ENCODE results near the gene KLK3.

Gene KLK3

GRCh38 chr19:50821248-50821612, 33.5 kb upstream of the KLK3 start:
- H3K9ac ChIP-seq (ENCODE audit: low read length), result no peak overlapping the region
- H3K4me1 ChIP-seq (ENCODE audit: control insufficient read depth, low read depth, low read length), result peaks cover 8% of the 10 kb centered on the region
- no peaks in the 10 kb centered on the region for H3K9me3 ChIP-seq (ENCODE audit: control insufficient read depth, low read depth, low read length)
- no peak overlapping the region for H3K4me3 ChIP-seq (ENCODE audit: low read length)
- H3K36me3 ChIP-seq (ENCODE audit: control insufficient read depth, low read depth, low read length), result no peaks in the 10 kb centered on the region
- no peak overlapping the region for H3K27ac ChIP-seq (ENCODE audit: low read length)
- H3K27me3 ChIP-seq (ENCODE audit: control insufficient read depth, insufficient read depth, low read length), result peaks cover 46% of the 10 kb centered on the region

GRCh38 chr19:50821622-50822021, 33.1 kb upstream of the KLK3 start:
- H3K4me1 ChIP-seq (ENCODE audit: control insufficient read depth, low read depth, low read length), result peaks cover 8% of the 10 kb centered on the region
- no peak overlapping the region for H3K4me3 ChIP-seq (ENCODE audit: low read length)
- no peaks in the 10 kb centered on the region for H3K36me3 ChIP-seq (ENCODE audit: control insufficient read depth, low read depth, low read length)
- H3K9me3 ChIP-seq (ENCODE audit: control insufficient read depth, low read depth, low read length), result no peaks in the 10 kb centered on the region
- no peak overlapping the region for H3K27ac ChIP-seq (ENCODE audit: low read length)
- no peak overlapping the region for H3K9ac ChIP-seq (ENCODE audit: low read length)
- H3K27me3 ChIP-seq (ENCODE audit: control insufficient read depth, insufficient read depth, low read length), result peaks cover 42% of the 10 kb centered on the region

- Histone ChIP-seq H3K27me3 (ENCODE audit: control insufficient read depth, insufficient read depth, low read length) (peaks cover 46% of the 10 kb centered on the region), H3K27ac (ENCODE audit: low read length) (no peak overlapping the region), H3K4me1 (ENCODE audit: control insufficient read depth, low read depth, low read length) (peaks cover 8% of the 10 kb centered on the region), H3K4me3 (ENCODE audit: low read length) (no peak overlapping the region), H3K36me3 (ENCODE audit: control insufficient read depth, low read depth, low read length) (no peaks in the 10 kb centered on the region), H3K9me3 (ENCODE audit: control insufficient read depth, low read depth, low read length) (no peaks in the 10 kb centered on the region), H3K9ac (ENCODE audit: low read length) (no peak overlapping the region)
These were observed 32.0 kb upstream of the KLK3 start for GRCh38 chr19:50822661-50823208.

- no peaks in the 10 kb centered on the region for H3K36me3 ChIP-seq (ENCODE audit: control insufficient read depth, low read depth, low read length)
- H3K27me3 ChIP-seq (ENCODE audit: control insufficient read depth, insufficient read depth, low read length), result peaks cover 45% of the 10 kb centered on the region
- H3K27ac ChIP-seq (ENCODE audit: low read length), result no peak within 1 kb of the TSS
- no peaks in the 10 kb centered on the region for H3K9me3 ChIP-seq (ENCODE audit: control insufficient read depth, low read depth, low read length)
- H3K9ac ChIP-seq (ENCODE audit: low read length), result no peak within 1 kb of the TSS
- H3K4me3 ChIP-seq (ENCODE audit: low read length), result no peak within 1 kb of the TSS
- H3K4me1 ChIP-seq (ENCODE audit: control insufficient read depth, low read depth, low read length), result peaks cover 8% of the 10 kb centered on the region
These were observed 31.2 kb upstream of the KLK3 start, which contains the start of gene KLK1 for GRCh38 chr19:50823389-50824042. TSS of gene KLK1 (minus strand) at chr19:50823787. CDS start at chr19:50823748, 39 bp downstream.

- H3K4me3 ChIP-seq (ENCODE audit: low read length), result no peak overlapping the region
- H3K27ac ChIP-seq (ENCODE audit: low read length), result no peak overlapping the region
- no peaks in the 10 kb centered on the region for H3K9me3 ChIP-seq (ENCODE audit: control insufficient read depth, low read depth, low read length)
- H3K4me1 ChIP-seq (ENCODE audit: control insufficient read depth, low read depth, low read length), result no peaks in the 10 kb centered on the region
- no peak overlapping the region for H3K9ac ChIP-seq (ENCODE audit: low read length)
- peaks cover 14% of the 10 kb centered on the region for H3K27me3 ChIP-seq (ENCODE audit: control insufficient read depth, insufficient read depth, low read length)
- no peaks in the 10 kb centered on the region for H3K36me3 ChIP-seq (ENCODE audit: control insufficient read depth, low read depth, low read length)
These were observed 28.0 kb upstream of the KLK3 start for GRCh38 chr19:50826492-50827240.

- H3K9ac ChIP-seq (ENCODE audit: low read length), result no peak overlapping the region
- no peaks in the 10 kb centered on the region for H3K9me3 ChIP-seq (ENCODE audit: control insufficient read depth, low read depth, low read length)
- no peaks in the 10 kb centered on the region for H3K4me1 ChIP-seq (ENCODE audit: control insufficient read depth, low read depth, low read length)
- H3K27ac ChIP-seq (ENCODE audit: low read length), result no peak overlapping the region
- H3K36me3 ChIP-seq (ENCODE audit: control insufficient read depth, low read depth, low read length), result no peaks in the 10 kb centered on the region
- H3K4me3 ChIP-seq (ENCODE audit: low read length), result no peak overlapping the region
- peaks cover 6% of the 10 kb centered on the region for H3K27me3 ChIP-seq (ENCODE audit: control insufficient read depth, insufficient read depth, low read length)
These were observed 27.2 kb upstream of the KLK3 start for GRCh38 chr19:50827476-50827875.

GRCh38 chr19:50829801-50830200, 24.9 kb upstream of the KLK3 start:
- Histone ChIP-seq H3K9ac (ENCODE audit: low read length) (no peak overlapping the region), H3K9me3 (ENCODE audit: control insufficient read depth, low read depth, low read length) (no peaks in the 10 kb centered on the region), H3K27ac (ENCODE audit: low read length) (no peak overlapping the region), H3K36me3 (ENCODE audit: control insufficient read depth, low read depth, low read length) (no peaks in the 10 kb centered on the region), H3K27me3 (ENCODE audit: control insufficient read depth, insufficient read depth, low read length) (peaks cover 6% of the 10 kb centered on the region), H3K4me3 (ENCODE audit: low read length) (no peak overlapping the region), H3K4me1 (ENCODE audit: control insufficient read depth, low read depth, low read length) (no peaks in the 10 kb centered on the region)

GRCh38 chr19:50830266-50831025, 24.3 kb upstream of the KLK3 start:
- H3K4me3 ChIP-seq (ENCODE audit: low read length), result no peak overlapping the region
- H3K9me3 ChIP-seq (ENCODE audit: control insufficient read depth, low read depth, low read length), result no peaks in the 10 kb centered on the region
- no peak overlapping the region for H3K9ac ChIP-seq (ENCODE audit: low read length)
- H3K36me3 ChIP-seq (ENCODE audit: control insufficient read depth, low read depth, low read length), result no peaks in the 10 kb centered on the region
- H3K27ac ChIP-seq (ENCODE audit: low read length), result no peak overlapping the region
- H3K4me1 ChIP-seq (ENCODE audit: control insufficient read depth, low read depth, low read length), result no peaks in the 10 kb centered on the region
- peaks cover 13% of the 10 kb centered on the region for H3K27me3 ChIP-seq (ENCODE audit: control insufficient read depth, insufficient read depth, low read length)

- Histone ChIP-seq H3K27me3 (ENCODE audit: control insufficient read depth, insufficient read depth, low read length) (peaks cover 14% of the 10 kb centered on the region), H3K27ac (ENCODE audit: low read length) (no peak overlapping the region)
These were observed 23.7 kb upstream of the KLK3 start for GRCh38 chr19:50831026-50831396.

GRCh38 chr19:50832666-50833065, 22.0 kb upstream of the KLK3 start:
- no peak overlapping the region for H3K27ac ChIP-seq (ENCODE audit: low read length)
- no peak overlapping the region for H3K9ac ChIP-seq (ENCODE audit: low read length)
- H3K4me1 ChIP-seq (ENCODE audit: control insufficient read depth, low read depth, low read length), result no peaks in the 10 kb centered on the region
- H3K36me3 ChIP-seq (ENCODE audit: control insufficient read depth, low read depth, low read length), result no peaks in the 10 kb centered on the region
- H3K27me3 ChIP-seq (ENCODE audit: control insufficient read depth, insufficient read depth, low read length), result peaks cover 25% of the 10 kb centered on the region
- no peak overlapping the region for H3K4me3 ChIP-seq (ENCODE audit: low read length)
- no peaks in the 10 kb centered on the region for H3K9me3 ChIP-seq (ENCODE audit: control insufficient read depth, low read depth, low read length)

More at GRCh38 chr19:50831026-50831396, 23.7 kb upstream of the KLK3 start:
- H3K9ac ChIP-seq (ENCODE audit: low read length), result no peak overlapping the region
- no peak overlapping the region for H3K4me3 ChIP-seq (ENCODE audit: low read length)
- no peaks in the 10 kb centered on the region for H3K9me3 ChIP-seq (ENCODE audit: control insufficient read depth, low read depth, low read length)
- H3K4me1 ChIP-seq (ENCODE audit: control insufficient read depth, low read depth, low read length), result no peaks in the 10 kb centered on the region
- no peaks in the 10 kb centered on the region for H3K36me3 ChIP-seq (ENCODE audit: control insufficient read depth, low read depth, low read length)

GRCh38 chr19:50833117-50833801, 21.5 kb upstream of the KLK3 start, which contains the start of gene KLK15:
TSS of gene KLK15 (minus strand) at chr19:50833574. CDS start at chr19:50831492, 2,082 bp downstream.
- no peak within 1 kb of the TSS for H3K27ac ChIP-seq (ENCODE audit: low read length)
- H3K9me3 ChIP-seq (ENCODE audit: control insufficient read depth, low read depth, low read length), result no peaks in the 10 kb centered on the region
- peaks cover 25% of the 10 kb centered on the region for H3K27me3 ChIP-seq (ENCODE audit: control insufficient read depth, insufficient read depth, low read length)
- H3K36me3 ChIP-seq (ENCODE audit: control insufficient read depth, low read depth, low read length), result no peaks in the 10 kb centered on the region
- no peak within 1 kb of the TSS for H3K4me3 ChIP-seq (ENCODE audit: low read length)
- no peaks in the 10 kb centered on the region for H3K4me1 ChIP-seq (ENCODE audit: control insufficient read depth, low read depth, low read length)
- H3K9ac ChIP-seq (ENCODE audit: low read length), result no peak within 1 kb of the TSS

All from iPS-18a (cell line).